Hypothalamus (tissue), 51 donors: Measurements from ENCODE around the gene GRID2.

Source experiments
- DNase-seq, 51 donors: peaks; one replicate each; lab custom pipeline; 2025; lab: John Stamatoyannopoulos, UW

Gene GRID2

GRCh38 chr4:93461541-93461940, 1157.8 kb downstream of the GRID2 start:
- no peak for DNase-seq

GRCh38 chr4:93466446-93466845, 1162.7 kb downstream of the GRID2 start:
- no peak for DNase-seq

- no peak for DNase-seq
These were observed 1163.9 kb downstream of the GRID2 start for GRCh38 chr4:93467484-93468155.

- DNase-seq, result no peak
These were observed 1165.8 kb downstream of the GRID2 start for GRCh38 chr4:93469560-93469959.

GRCh38 chr4:93475730-93476129, 1172.0 kb downstream of the GRID2 start:
- no peak for DNase-seq

- DNase-seq, result no peak
These were observed 1175.0 kb downstream of the GRID2 start for GRCh38 chr4:93478805-93479204.

- DNase-seq, result no peak
These were observed 1176.7 kb downstream of the GRID2 start for GRCh38 chr4:93480452-93480851.

GRCh38 chr4:93495346-93495745, 1191.6 kb downstream of the GRID2 start:
- no peak for DNase-seq

- DNase-seq, result no peak
These were observed 1197.5 kb downstream of the GRID2 start for GRCh38 chr4:93501244-93501643.

GRCh38 chr4:93501946-93502345, 1198.2 kb downstream of the GRID2 start:
- DNase-seq, result no peak

- DNase-seq, result no peak
These were observed 1199.2 kb downstream of the GRID2 start for GRCh38 chr4:93502991-93503390.

GRCh38 chr4:93513851-93514250, 1210.1 kb downstream of the GRID2 start:
- DNase-seq, result no peak

- no peak for DNase-seq
These were observed 1211.4 kb downstream of the GRID2 start for GRCh38 chr4:93515208-93515607.

- DNase-seq, result no peak
These were observed 1226.1 kb downstream of the GRID2 start for GRCh38 chr4:93529692-93530372.

- DNase-seq, result no peak
These were observed 1228.5 kb downstream of the GRID2 start for GRCh38 chr4:93532234-93532633.

GRCh38 chr4:93540562-93540961, 1236.8 kb downstream of the GRID2 start:
- DNase-seq, result no peak

GRCh38 chr4:93561842-93562241, 1258.1 kb downstream of the GRID2 start:
- DNase-seq, result no peak

- DNase-seq, result no peak
These were observed 1265.0 kb downstream of the GRID2 start for GRCh38 chr4:93568758-93569157.

GRCh38 chr4:93573285-93573684, 1269.5 kb downstream of the GRID2 start:
- DNase-seq, result no peak

GRCh38 chr4:93578942-93579341, 1275.2 kb downstream of the GRID2 start:
- no peak for DNase-seq

- DNase-seq, result no peak
These were observed 1301.4 kb downstream of the GRID2 start for GRCh38 chr4:93605163-93605562.

- peak in 3 of 51 donors; percentile 0 to 43 (median 0) for DNase-seq
These were observed 1313.8 kb downstream of the GRID2 start for GRCh38 chr4:93617606-93618005.

- DNase-seq, result no peak
These were observed 1330.0 kb downstream of the GRID2 start for GRCh38 chr4:93633721-93634120.
